DND-41 (cell line): Measurements from ENCODE around the gene RUNX3.

Experiments used
- CTCF ChIP-seq: IDR thresholded peaks from 2 replicates; pipeline ENCODE4 v1.5.1; 2012; ENCODE audit warnings: borderline replicate concordance, low read length, moderate library complexity, mild to moderate bottlenecking; ENCODE audit not compliant: poor library complexity, severe bottlenecking; ENCODE audit errors: extremely low read depth
- EZH2 ChIP-seq: IDR thresholded peaks from 3 replicates; pipeline ENCODE4 v1.6.1; 2012; ENCODE audit warnings: borderline replicate concordance, low read depth, mild to moderate bottlenecking, moderate library complexity, low read length, inconsistent platforms; ENCODE audit not compliant: severe bottlenecking

GRCh38 chr1:24903955-24904730 is 25.9 kb downstream of the RUNX3 start:
- no peak for TF ChIP-seq CTCF
- no peak for TF ChIP-seq EZH2
